Mammary epithelial cell (primary cell): ENCODE measurements around the gene TRIM26.

ENCODE experiments used
- EZH2 ChIP-seq: IDR thresholded peaks from 2 replicates; pipeline ENCODE4 v1.6.1; 2012; ENCODE audit warnings: low read length, inconsistent platforms, borderline replicate concordance
- TF ChIP-seq, protein P1 (sequence below), 2 donors: IDR thresholded peaks in 1 of 2; conservative IDR thresholded peaks in 1 of 2; 2 replicates each; pipeline ENCODE4 v1.5.1; 2011 to 2012; ENCODE audit warnings: inconsistent platforms in 2 of 2, low read length in 2 of 2, mild to moderate bottlenecking in 2 of 2, control low read depth in 1 of 2, low read depth in 1 of 2; ENCODE audit not compliant: insufficient read depth in 1 of 2; ENCODE audit errors: extremely low read depth in 1 of 2

DNA sequence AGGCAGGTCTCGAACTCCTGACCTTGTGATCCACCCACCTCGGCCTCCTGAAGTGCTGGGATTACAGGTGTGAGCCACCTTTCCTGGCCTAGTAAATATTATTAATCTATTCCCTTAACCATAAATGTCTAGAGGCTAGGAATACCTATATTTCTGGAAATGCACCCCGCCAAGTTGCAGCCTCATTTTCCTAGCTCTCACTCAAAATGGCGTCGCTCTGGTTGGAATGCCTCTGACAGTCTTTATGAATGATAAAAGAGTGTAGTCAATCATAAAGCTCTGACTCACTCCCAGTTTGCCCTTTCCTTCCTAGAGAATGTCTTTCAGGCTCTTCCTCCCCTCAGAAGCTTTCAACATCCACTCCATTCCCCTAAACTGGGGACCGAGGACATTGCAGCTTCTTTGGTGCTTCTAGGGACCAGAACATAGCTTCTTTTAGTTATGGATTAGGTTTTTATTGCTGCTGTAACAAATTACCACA is 14.1 kb upstream of the TRIM26 start:
- TF ChIP-seq, protein P1, sequence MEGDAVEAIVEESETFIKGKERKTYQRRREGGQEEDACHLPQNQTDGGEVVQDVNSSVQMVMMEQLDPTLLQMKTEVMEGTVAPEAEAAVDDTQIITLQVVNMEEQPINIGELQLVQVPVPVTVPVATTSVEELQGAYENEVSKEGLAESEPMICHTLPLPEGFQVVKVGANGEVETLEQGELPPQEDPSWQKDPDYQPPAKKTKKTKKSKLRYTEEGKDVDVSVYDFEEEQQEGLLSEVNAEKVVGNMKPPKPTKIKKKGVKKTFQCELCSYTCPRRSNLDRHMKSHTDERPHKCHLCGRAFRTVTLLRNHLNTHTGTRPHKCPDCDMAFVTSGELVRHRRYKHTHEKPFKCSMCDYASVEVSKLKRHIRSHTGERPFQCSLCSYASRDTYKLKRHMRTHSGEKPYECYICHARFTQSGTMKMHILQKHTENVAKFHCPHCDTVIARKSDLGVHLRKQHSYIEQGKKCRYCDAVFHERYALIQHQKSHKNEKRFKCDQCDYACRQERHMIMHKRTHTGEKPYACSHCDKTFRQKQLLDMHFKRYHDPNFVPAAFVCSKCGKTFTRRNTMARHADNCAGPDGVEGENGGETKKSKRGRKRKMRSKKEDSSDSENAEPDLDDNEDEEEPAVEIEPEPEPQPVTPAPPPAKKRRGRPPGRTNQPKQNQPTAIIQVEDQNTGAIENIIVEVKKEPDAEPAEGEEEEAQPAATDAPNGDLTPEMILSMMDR (conservative IDR thresholded peaks at IDR 0.05 in 1 of 2, IDR thresholded peaks at IDR 0.05 in 1 of 2; ENCODE audit: extremely low read depth in 1 of 2, insufficient read depth in 1 of 2, low read depth in 1 of 2, low read length in 2 of 2), result no peak
- no peak for TF ChIP-seq EZH2
